H9 (cell line): ENCODE measurements around the gene ACSL6. TPM values are rescaled to one million over a fixed set of nuclear protein-coding genes. Genes with fewer than 3 reads are reported as not detected.

Experiments used
- DNase-seq: peaks from one replicate; pipeline ENCODE4 v3.0.0-alpha.2; 2017
- H2AFZ ChIP-seq: one replicate; pipeline ENCODE4 v1.6.1; 2013; ENCODE audit warnings: mild to moderate bottlenecking, low read length, control low read depth, moderate library complexity
- H2AK5ac ChIP-seq: 2 replicates; pipeline ENCODE4 v1.6.1; 2013; ENCODE audit warnings: low read length, control low read depth, mixed read lengths; ENCODE audit not compliant: insufficient read length
- H2BK120ac ChIP-seq: one replicate; pipeline ENCODE4 v1.6.1; 2013; ENCODE audit warnings: low read depth, mild to moderate bottlenecking, low read length, control low read depth, inconsistent platforms; ENCODE audit not compliant: poor library complexity, severe bottlenecking
- H2BK12ac ChIP-seq: 2 replicates; pipeline ENCODE4 v1.6.1; 2013; ENCODE audit warnings: low read length, control low read depth, mixed read lengths, low read depth; ENCODE audit not compliant: insufficient read length
- H2BK15ac ChIP-seq: 2 replicates; pipeline ENCODE4 v1.6.1; 2013; ENCODE audit warnings: low read depth, low read length, control low read depth
- H2BK20ac ChIP-seq: one replicate; pipeline ENCODE4 v1.6.1; 2013; ENCODE audit warnings: low read depth, mild to moderate bottlenecking, low read length, control low read depth, inconsistent platforms; ENCODE audit not compliant: poor library complexity, severe bottlenecking
- H2BK5ac ChIP-seq: 2 replicates; pipeline ENCODE4 v1.6.1; 2013; ENCODE audit warnings: low read length, control low read depth, mixed read lengths; ENCODE audit not compliant: insufficient read length
- H3K14ac ChIP-seq: 2 replicates; pipeline ENCODE4 v1.6.1; 2013; ENCODE audit warnings: low read length, control low read depth; ENCODE audit not compliant: insufficient read depth
- H3K18ac ChIP-seq: 2 replicates; pipeline ENCODE4 v1.6.1; 2013; ENCODE audit warnings: low read depth, mild to moderate bottlenecking, mixed read lengths, low read length, control low read depth; ENCODE audit not compliant: insufficient read length
- H3K23ac ChIP-seq: 2 replicates; pipeline ENCODE4 v1.6.1; 2013; ENCODE audit warnings: low read length, control low read depth, mixed read lengths, low read depth; ENCODE audit not compliant: insufficient read length
- H3K23me2 ChIP-seq: 2 replicates; pipeline ENCODE4 v1.6.1; 2013; ENCODE audit warnings: low read depth, mild to moderate bottlenecking, mixed read lengths, low read length, control low read depth; ENCODE audit not compliant: insufficient read length, poor library complexity, severe bottlenecking
- H3K27ac ChIP-seq: 2 replicates; pipeline ENCODE4 v1.5.1; 2013; ENCODE audit warnings: low read length, control low read depth, mixed read lengths, low read depth; ENCODE audit not compliant: insufficient read length
- H3K27me3 ChIP-seq: 2 replicates; pipeline ENCODE4 v1.6.1; 2013; ENCODE audit warnings: low read length, control low read depth, inconsistent platforms; ENCODE audit not compliant: insufficient read depth
- H3K4ac ChIP-seq: 2 replicates; pipeline ENCODE4 v1.6.1; 2013; ENCODE audit warnings: low read depth, mild to moderate bottlenecking, control low read depth, inconsistent platforms, low read length, moderate library complexity
- H3K4me1 ChIP-seq: 2 replicates; pipeline ENCODE4 v1.6.1; 2013; ENCODE audit warnings: low read length, control low read depth, inconsistent platforms; ENCODE audit not compliant: insufficient read depth
- H3K4me2 ChIP-seq: 2 replicates; pipeline ENCODE4 v1.6.1; 2013; ENCODE audit warnings: low read length, control low read depth, mixed read lengths; ENCODE audit not compliant: insufficient read length, insufficient read depth
- H3K56ac ChIP-seq: 2 replicates; pipeline ENCODE4 v1.6.1; 2013; ENCODE audit warnings: low read depth, mild to moderate bottlenecking, mixed read lengths, low read length, control low read depth; ENCODE audit not compliant: insufficient read length
- H3K79me1 ChIP-seq: 2 replicates; pipeline ENCODE4 v1.6.1; 2013; ENCODE audit warnings: low read depth, mild to moderate bottlenecking, moderate library complexity, low read length, control low read depth, inconsistent platforms; ENCODE audit not compliant: insufficient read depth, poor library complexity, severe bottlenecking
- H3K79me2 ChIP-seq: 2 replicates; pipeline ENCODE4 v1.6.1; 2013; ENCODE audit warnings: low read length, control low read depth, inconsistent platforms; ENCODE audit not compliant: insufficient read depth
- H3K9ac ChIP-seq: 2 replicates; pipeline ENCODE4 v1.6.1; 2013; ENCODE audit warnings: low read length, control low read depth, mixed read lengths; ENCODE audit not compliant: insufficient read length; ENCODE audit errors: extremely low read depth
- H3K9me3 ChIP-seq: one replicate; pipeline ENCODE4 v1.6.1; 2013; ENCODE audit warnings: low read depth, low read length, inconsistent platforms; ENCODE audit not compliant: control insufficient read depth
- H3T11ph ChIP-seq: one replicate; pipeline ENCODE4 v1.6.1; 2013; ENCODE audit warnings: mild to moderate bottlenecking, low read length, control low read depth, inconsistent platforms
- H4K20me1 ChIP-seq: one replicate; pipeline ENCODE4 v1.6.1; 2013; ENCODE audit not compliant: control insufficient read depth, insufficient read length, insufficient read depth
- H4K5ac ChIP-seq: 2 replicates; pipeline ENCODE4 v1.6.1; 2013; ENCODE audit warnings: low read depth, mild to moderate bottlenecking, mixed read lengths, low read length, control low read depth; ENCODE audit not compliant: insufficient read length
- H4K8ac ChIP-seq: replicated peaks from 2 replicates; pipeline ENCODE4 v1.6.1; 2013; ENCODE audit warnings: low read length, control low read depth, mixed read lengths, low read depth; ENCODE audit not compliant: insufficient read length
- H4K91ac ChIP-seq: 2 replicates; pipeline ENCODE4 v1.6.1; 2013; ENCODE audit warnings: low read depth, mild to moderate bottlenecking, moderate library complexity, mixed read lengths, low read length, control low read depth; ENCODE audit not compliant: insufficient read length
- H3K27ac Mint-ChIP-seq, 3 experiments: 2 replicates in 2 of 3; 3 replicates in 1 of 3; pipeline ENCODE4 v1.8.0; 2020 to 2021; ENCODE audit warnings: mixed read lengths in 3 of 3, mild to moderate bottlenecking in 1 of 3, moderate library complexity in 1 of 3
- H3K27me3 Mint-ChIP-seq: 2 replicates; pipeline ENCODE4 v1.8.0; 2021; ENCODE audit warnings: low read depth, mild to moderate bottlenecking, moderate library complexity, mixed read lengths
- H3K36me3 Mint-ChIP-seq, 3 experiments: 2 replicates in 2 of 3; 3 replicates in 1 of 3; pipeline ENCODE4 v1.8.0; 2020 to 2021; ENCODE audit warnings: low read depth in 3 of 3, mixed read lengths in 3 of 3; ENCODE audit not compliant: insufficient read depth in 1 of 3
- H3K4me1 Mint-ChIP-seq, 2 experiments: 2 replicates each; pipeline ENCODE4 v1.8.0; 2020; ENCODE audit warnings: mixed read lengths in 2 of 2
- H3K4me3 Mint-ChIP-seq, 2 experiments: 2 replicates in 1 of 2; 3 replicates in 1 of 2; pipeline ENCODE4 v1.8.0; 2020 to 2021; ENCODE audit warnings: mild to moderate bottlenecking in 2 of 2, mixed read lengths in 2 of 2, moderate library complexity in 1 of 2
- H3K9me3 Mint-ChIP-seq, 2 experiments: 2 replicates in 1 of 2; 3 replicates in 1 of 2; pipeline ENCODE4 v1.8.0; 2020; ENCODE audit warnings: mild to moderate bottlenecking in 2 of 2, mixed read lengths in 2 of 2, moderate library complexity in 1 of 2
- WGBS: extraction: QIAGEN DNeasy Blood & Tissue Kit; methylation state at CpG from one replicate; pipeline ENCODE4 v1.1.7; 2013; ENCODE audit warnings: missing lambda C conversion rate, low lambda C conversion rate, mixed read lengths; ENCODE audit not compliant: insufficient read length; ENCODE audit errors: extremely low coverage; 5-methylcytosine and 5-hydroxymethylcytosine counted together
- total RNA-seq: library from RNA; stranded (reverse); gene quantifications from 2 replicates; pipeline ENCODE4 v1.2.1, GENCODE V29; 2021
- TF ChIP-seq, protein P1 (sequence below): fragments of 200-600 bp; sonication (generic); conservative IDR thresholded peaks from 3 replicates; pipeline ENCODE4 v1.8.0; 2021; ENCODE audit warnings: antibody characterized with exemption, mild to moderate bottlenecking

ACSL6 gene
- total RNA-seq, 1 experiment from 2014 or later: 1.6 TPM

DNA sequence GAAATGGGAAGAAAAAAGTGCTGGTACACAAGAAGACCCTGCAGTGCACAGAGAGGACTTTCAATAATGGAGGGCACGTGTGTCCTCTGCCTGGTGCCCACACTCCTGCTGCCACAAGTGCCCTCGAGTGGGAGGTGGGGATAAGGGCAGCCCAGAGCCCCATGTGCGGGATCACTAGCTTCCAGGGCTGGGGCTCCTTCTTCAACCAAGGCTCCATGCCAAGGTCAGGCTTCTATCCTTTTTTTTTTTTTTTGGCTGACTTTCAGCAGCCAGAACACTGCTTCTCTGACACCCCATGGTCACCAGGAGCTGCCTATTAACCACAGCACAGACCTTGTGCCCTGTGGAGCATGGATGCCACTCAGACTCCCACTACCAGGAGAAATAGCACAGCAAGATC lies 7.5 kb downstream of the ACSL6 start:
- no peak overlapping the region for H3K27ac Mint-ChIP-seq
- Histone ChIP-seq H3T11ph (no peak overlapping the region), H3K23me2 (no peaks in the 10 kb centered on the region), H2AK5ac (no peak overlapping the region), H4K5ac (no peak overlapping the region), H3K4ac (no peak overlapping the region), H3K27ac (no peak overlapping the region), H3K18ac (no peak overlapping the region), H4K91ac (no peak overlapping the region), H2BK5ac (no peak overlapping the region), H3K9ac (no peak overlapping the region), H3K4me2 (no peak overlapping the region), H4K8ac (no peak overlapping the region), H2AFZ (no peak overlapping the region), H2BK20ac (no peak overlapping the region), H3K4me1 (peaks cover 9% of the 10 kb centered on the region; the same call in 1 of the 2 replicates), H3K56ac (no peak overlapping the region), H3K9me3 (no peaks in the 10 kb centered on the region), H3K27me3 (no peaks in the 10 kb centered on the region), H4K20me1 (no peaks in the 10 kb centered on the region), H3K23ac (no peak overlapping the region), H3K79me2 (no peaks in the 10 kb centered on the region), H2BK12ac (no peak overlapping the region), H3K14ac (no peak overlapping the region), H2BK120ac (no peak overlapping the region), H3K79me1 (no peaks in the 10 kb centered on the region), H2BK15ac (no peak overlapping the region)
- H3K4me1 Mint-ChIP-seq: peaks cover 33 to 41% of the 10 kb centered on the region in 2 experiments
- no peaks in the 10 kb centered on the region for H3K9me3 Mint-ChIP-seq
- no peaks in the 10 kb centered on the region for H3K36me3 Mint-ChIP-seq
- DNase-seq: no peak
- WGBS: no CpG with 5 or more reads among the region's 3 CpGs
- peaks cover 19% of the 10 kb centered on the region for H3K27me3 Mint-ChIP-seq
- TF ChIP-seq, protein P1, sequence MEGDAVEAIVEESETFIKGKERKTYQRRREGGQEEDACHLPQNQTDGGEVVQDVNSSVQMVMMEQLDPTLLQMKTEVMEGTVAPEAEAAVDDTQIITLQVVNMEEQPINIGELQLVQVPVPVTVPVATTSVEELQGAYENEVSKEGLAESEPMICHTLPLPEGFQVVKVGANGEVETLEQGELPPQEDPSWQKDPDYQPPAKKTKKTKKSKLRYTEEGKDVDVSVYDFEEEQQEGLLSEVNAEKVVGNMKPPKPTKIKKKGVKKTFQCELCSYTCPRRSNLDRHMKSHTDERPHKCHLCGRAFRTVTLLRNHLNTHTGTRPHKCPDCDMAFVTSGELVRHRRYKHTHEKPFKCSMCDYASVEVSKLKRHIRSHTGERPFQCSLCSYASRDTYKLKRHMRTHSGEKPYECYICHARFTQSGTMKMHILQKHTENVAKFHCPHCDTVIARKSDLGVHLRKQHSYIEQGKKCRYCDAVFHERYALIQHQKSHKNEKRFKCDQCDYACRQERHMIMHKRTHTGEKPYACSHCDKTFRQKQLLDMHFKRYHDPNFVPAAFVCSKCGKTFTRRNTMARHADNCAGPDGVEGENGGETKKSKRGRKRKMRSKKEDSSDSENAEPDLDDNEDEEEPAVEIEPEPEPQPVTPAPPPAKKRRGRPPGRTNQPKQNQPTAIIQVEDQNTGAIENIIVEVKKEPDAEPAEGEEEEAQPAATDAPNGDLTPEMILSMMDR: no peak
- H3K4me3 Mint-ChIP-seq: no peak overlapping the region
